BLaER1 (cell line): ENCODE results near the gene TBX15.

Experiments
- H3K27ac ChIP-seq: shearing (Covaris generic); formaldehyde crosslinking; 2 replicates; pipeline ENCODE4 v1.8.1; 2022
- H3K27me3 ChIP-seq: shearing (Covaris generic); formaldehyde crosslinking; 2 replicates; pipeline ENCODE4 v1.8.1; 2022
- H3K36me3 ChIP-seq: shearing (Covaris generic); formaldehyde crosslinking; 2 replicates; pipeline ENCODE4 v1.8.1; 2022
- H3K4me1 ChIP-seq: shearing (Covaris generic); formaldehyde crosslinking; 2 replicates; pipeline ENCODE4 v1.8.1; 2022
- H3K4me2 ChIP-seq: shearing (Covaris generic); formaldehyde crosslinking; 2 replicates; pipeline ENCODE4 v1.8.1; 2022
- H3K4me3 ChIP-seq: shearing (Covaris generic); formaldehyde crosslinking; 2 replicates; pipeline ENCODE4 v1.8.1; 2022
- H3K9ac ChIP-seq: shearing (Covaris generic); formaldehyde crosslinking; 2 replicates; pipeline ENCODE4 v1.8.1; 2022
- H3K9me3 ChIP-seq: shearing (Covaris generic); formaldehyde crosslinking; 2 replicates; pipeline ENCODE4 v1.8.1; 2022
- H4K20me1 ChIP-seq: shearing (Covaris generic); formaldehyde crosslinking; 2 replicates; pipeline ENCODE4 v1.8.1; 2022
- Cebpa-rat ChIP-seq: shearing (Covaris generic); IDR thresholded peaks from 2 replicates; pipeline ENCODE4 v1.8.1; 2022

Gene TBX15

DNA sequence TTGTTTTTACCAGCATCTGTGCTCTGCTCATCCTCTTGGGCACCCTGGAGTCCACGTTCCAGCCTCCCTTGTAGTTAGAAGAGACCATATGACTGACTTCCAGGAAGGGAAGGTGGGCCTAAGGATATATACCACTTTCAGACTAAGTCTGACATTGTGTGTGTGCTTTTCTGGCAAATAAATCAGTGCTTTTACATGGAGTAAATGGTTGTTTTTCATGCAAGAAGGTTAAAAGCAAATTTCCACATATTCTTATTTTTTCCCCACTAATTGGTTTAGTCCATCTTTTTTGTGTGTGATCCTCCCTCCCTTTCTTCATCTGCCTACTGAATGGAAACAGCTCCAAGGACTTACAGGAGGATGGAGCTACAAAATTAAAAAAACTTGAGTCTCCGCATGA is 119.8 kb downstream of the TBX15 start:
- H3K4me1 ChIP-seq: no peaks in the 10 kb centered on the region
- no peaks in the 10 kb centered on the region for H3K36me3 ChIP-seq
- H3K27me3 ChIP-seq: no peaks in the 10 kb centered on the region
- TF ChIP-seq Cebpa-rat: no peak
- H3K4me3 ChIP-seq: no peak overlapping the region
- no peaks in the 10 kb centered on the region for H4K20me1 ChIP-seq
- no peaks in the 10 kb centered on the region for H3K9me3 ChIP-seq
- no peak overlapping the region for H3K9ac ChIP-seq
- H3K4me2 ChIP-seq: no peak overlapping the region
- no peak overlapping the region for H3K27ac ChIP-seq

DNA sequence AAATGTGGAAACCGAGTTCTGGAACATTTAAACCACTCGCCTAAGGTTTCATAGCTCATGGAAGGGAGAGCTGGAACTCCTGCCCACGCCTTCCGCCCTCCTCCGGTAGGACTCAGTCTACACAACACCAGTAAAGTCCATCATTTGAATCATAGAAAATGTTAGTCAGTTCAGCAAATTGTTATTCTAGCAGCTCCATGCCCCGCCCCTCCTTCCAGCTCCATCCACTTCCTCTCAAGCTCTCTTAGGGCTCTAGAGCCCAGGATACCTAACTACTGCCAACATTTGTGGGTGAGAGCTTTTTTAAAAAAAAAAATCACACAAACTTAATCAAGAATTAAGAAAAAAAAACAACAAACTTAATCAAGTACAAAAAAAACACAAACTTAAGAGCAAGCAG is 121.8 kb downstream of the TBX15 start:
- no peak for TF ChIP-seq Cebpa-rat
- Histone ChIP-seq H3K4me3 (no peak overlapping the region), H4K20me1 (no peaks in the 10 kb centered on the region), H3K4me1 (no peaks in the 10 kb centered on the region), H3K27ac (no peak overlapping the region), H3K36me3 (no peaks in the 10 kb centered on the region), H3K27me3 (no peaks in the 10 kb centered on the region), H3K4me2 (no peak overlapping the region), H3K9ac (no peak overlapping the region), H3K9me3 (no peaks in the 10 kb centered on the region)

DNA sequence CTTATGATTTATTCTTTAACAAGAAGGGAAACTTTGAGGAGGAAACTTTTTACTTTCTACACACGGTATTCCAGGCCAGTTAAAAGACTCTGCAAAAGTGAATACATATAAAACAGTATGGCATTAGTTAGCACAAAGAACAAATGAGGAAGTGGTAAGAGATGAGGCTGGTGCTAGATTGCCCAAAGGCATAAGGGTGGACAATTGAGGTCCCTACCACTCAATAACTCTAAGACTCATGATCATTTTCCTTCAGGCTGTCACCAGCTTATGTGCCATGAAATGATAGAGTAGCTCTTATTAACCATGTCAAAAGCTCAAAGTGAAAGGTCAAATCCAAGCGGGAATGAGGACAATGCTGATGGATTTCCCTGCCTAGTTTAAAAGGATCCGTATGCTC is 124.5 kb downstream of the TBX15 start:
- Histone ChIP-seq H3K4me2 (no peak overlapping the region), H3K27me3 (no peaks in the 10 kb centered on the region), H4K20me1 (no peaks in the 10 kb centered on the region), H3K27ac (no peak overlapping the region), H3K9ac (no peak overlapping the region), H3K9me3 (no peaks in the 10 kb centered on the region), H3K4me1 (no peaks in the 10 kb centered on the region), H3K4me3 (no peak overlapping the region), H3K36me3 (no peaks in the 10 kb centered on the region)
- TF ChIP-seq Cebpa-rat: no peak

DNA sequence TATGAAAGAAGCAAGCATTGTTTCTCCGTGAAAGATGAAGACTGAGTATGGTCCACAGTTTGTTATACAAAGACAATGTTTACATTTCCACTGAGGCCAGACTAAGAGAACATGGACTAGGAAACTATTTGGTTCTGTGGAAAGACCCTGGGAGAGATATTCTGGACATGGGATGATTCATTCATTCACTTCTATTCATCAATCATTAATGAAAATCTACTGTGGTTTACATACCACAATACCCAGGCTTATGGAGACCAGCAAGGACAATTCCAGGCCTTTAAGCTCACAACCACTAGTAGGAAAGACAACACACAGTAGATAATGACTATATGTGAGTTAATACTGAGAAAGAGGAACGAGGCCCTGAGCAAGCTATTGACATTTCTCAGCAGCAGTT is 125.4 kb downstream of the TBX15 start:
- no peak overlapping the region for H3K27ac ChIP-seq
- H4K20me1 ChIP-seq: no peaks in the 10 kb centered on the region
- H3K27me3 ChIP-seq: no peaks in the 10 kb centered on the region
- H3K4me3 ChIP-seq: no peak overlapping the region
- no peak overlapping the region for H3K9ac ChIP-seq
- no peaks in the 10 kb centered on the region for H3K9me3 ChIP-seq
- TF ChIP-seq Cebpa-rat: no peak
- H3K4me2 ChIP-seq: no peak overlapping the region
- H3K36me3 ChIP-seq: no peaks in the 10 kb centered on the region
- no peaks in the 10 kb centered on the region for H3K4me1 ChIP-seq

DNA sequence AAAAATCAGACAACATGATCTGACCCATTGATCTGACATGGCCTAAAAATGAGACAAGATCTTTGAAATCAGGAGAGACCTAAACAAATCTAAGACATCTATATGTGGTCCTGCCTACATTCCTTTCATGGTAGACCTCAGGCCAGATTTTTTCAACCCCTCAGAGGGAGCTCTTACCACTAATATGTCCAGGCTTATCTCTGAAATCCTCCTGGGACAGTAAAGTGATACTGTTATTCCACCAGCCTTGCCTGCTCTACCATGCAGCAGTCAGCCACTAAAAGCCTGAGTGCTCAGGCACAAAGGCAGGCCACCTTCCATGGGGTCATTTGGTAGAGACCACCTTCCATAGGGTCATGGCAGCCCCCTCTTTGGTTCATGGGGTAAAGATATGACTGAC is 126.9 kb downstream of the TBX15 start:
- no peaks in the 10 kb centered on the region for H3K36me3 ChIP-seq
- no peak overlapping the region for H3K27ac ChIP-seq

DNA sequence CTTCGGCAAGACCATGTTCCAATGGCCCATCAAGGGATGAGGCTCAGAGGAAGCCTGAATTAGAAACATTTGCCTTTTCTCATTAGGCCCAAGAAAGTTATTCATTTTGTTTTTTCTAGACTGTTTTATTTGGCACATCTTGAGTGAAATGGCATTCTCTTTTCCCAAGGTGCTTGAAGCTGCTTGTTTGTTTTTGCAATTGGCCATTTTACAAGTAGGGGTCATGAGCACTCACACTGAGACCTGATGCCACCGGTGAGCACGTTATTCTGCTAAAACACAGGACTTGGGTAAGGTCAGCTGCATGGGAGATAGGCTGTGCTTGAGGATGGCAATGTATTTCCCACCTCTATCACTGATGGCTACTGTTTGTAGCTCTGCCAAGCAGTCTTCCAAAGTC is 128.1 kb downstream of the TBX15 start:
- Histone ChIP-seq H3K27me3 (no peaks in the 10 kb centered on the region), H3K9me3 (no peaks in the 10 kb centered on the region), H3K4me1 (no peaks in the 10 kb centered on the region), H3K27ac (no peak overlapping the region), H4K20me1 (no peaks in the 10 kb centered on the region), H3K36me3 (no peaks in the 10 kb centered on the region), H3K4me3 (no peak overlapping the region), H3K9ac (no peak overlapping the region), H3K4me2 (no peak overlapping the region)
- no peak for TF ChIP-seq Cebpa-rat

More for the DNA sequence above, 126.9 kb downstream of the TBX15 start:
- no peaks in the 10 kb centered on the region for H4K20me1 ChIP-seq
- H3K4me1 ChIP-seq: no peaks in the 10 kb centered on the region
- H3K9ac ChIP-seq: no peak overlapping the region
- H3K9me3 ChIP-seq: no peaks in the 10 kb centered on the region
- H3K4me3 ChIP-seq: no peak overlapping the region
- H3K27me3 ChIP-seq: no peaks in the 10 kb centered on the region
- no peak overlapping the region for H3K4me2 ChIP-seq
- no peak for TF ChIP-seq Cebpa-rat

DNA sequence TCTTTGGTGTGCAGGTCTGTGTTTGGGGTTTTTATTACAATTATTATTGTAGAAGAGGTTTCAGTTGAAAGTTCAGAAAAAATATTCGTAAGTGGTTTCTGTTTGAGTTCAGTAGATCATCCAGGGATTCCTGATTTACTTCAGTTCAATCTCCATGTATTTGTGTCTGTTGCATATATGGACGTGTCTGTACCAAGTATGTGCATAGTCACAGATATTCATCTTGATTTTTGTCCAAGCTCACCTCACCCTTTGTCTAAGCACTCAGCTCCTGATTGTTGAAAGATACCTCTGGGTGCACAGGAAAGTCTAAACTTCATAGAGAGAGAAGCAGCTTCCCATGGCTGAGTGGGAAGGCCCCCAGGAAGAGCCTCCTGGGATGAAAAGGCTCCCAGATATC is 141.7 kb downstream of the TBX15 start:
- no peaks in the 10 kb centered on the region for H4K20me1 ChIP-seq
- no peak overlapping the region for H3K9ac ChIP-seq
- no peak overlapping the region for H3K4me3 ChIP-seq
- H3K9me3 ChIP-seq: no peaks in the 10 kb centered on the region
- no peak for TF ChIP-seq Cebpa-rat
- H3K4me2 ChIP-seq: no peak overlapping the region
- H3K4me1 ChIP-seq: peaks cover 4% of the 10 kb centered on the region; the same call in 1 of the 2 replicates
- no peak overlapping the region for H3K27ac ChIP-seq
- no peaks in the 10 kb centered on the region for H3K27me3 ChIP-seq
- no peaks in the 10 kb centered on the region for H3K36me3 ChIP-seq

DNA sequence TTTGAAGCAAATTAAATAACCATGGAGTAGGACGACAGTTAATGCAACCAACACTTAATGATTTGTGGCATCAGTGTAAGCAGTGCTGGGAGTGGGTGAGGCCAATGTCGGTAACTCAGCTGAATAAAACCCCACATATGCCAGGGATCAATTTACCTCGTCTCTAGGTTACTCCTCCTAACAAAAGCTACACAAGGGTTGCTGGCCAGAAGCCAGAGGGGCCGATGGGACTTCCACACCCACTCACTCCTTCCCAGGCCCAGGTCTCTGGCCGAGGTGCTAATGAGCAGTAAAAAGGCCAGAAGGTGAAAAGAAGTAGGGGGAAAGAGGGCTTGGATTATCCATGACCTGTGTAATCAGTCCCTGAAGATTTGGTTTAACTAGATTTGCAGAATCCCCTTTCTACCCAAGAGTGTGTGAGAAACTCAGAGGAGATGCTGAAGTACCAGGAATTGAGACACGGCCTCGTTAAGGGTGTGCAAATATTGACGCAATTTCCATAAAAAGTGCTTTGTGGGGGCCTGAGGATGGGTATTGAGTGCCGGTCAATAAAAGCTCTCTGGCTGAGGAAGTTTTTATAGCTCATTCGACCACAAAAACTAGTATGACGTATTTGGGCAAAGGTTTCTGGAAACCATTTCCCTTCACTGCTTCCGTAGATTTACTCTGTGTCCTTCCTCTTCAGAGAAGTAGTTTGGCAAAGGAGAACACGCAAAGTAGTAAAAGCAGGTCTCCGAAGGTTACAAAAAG is 145.5 kb downstream of the TBX15 start:
- Histone ChIP-seq H3K27ac (no peak overlapping the region), H3K27me3 (no peaks in the 10 kb centered on the region), H3K4me3 (no peak overlapping the region), H3K4me2 (no peak overlapping the region), H3K9ac (no peak overlapping the region), H3K9me3 (no peaks in the 10 kb centered on the region), H3K4me1 (peaks cover 6% of the 10 kb centered on the region; the same call in 1 of the 2 replicates), H3K36me3 (no peaks in the 10 kb centered on the region), H4K20me1 (no peaks in the 10 kb centered on the region)
- TF ChIP-seq Cebpa-rat: no peak

DNA sequence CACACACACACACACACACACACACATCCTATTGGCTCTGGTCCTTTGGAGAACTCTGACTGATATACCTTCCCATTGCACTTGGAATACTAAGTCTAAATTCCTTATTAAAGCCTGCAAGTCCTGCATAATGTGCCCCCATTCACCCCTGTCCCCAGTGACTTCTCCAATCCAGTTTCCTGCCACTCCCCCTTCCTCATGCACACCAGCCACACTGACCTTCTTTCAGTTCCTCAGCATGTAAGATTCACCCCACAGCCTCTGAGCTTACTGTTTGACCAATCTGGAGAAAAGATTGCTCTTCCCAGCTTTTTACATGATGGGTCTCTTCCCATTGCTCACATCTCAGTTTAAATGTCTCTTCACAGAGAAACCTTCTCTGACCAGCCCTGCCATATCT is 146.6 kb downstream of the TBX15 start:
- Histone ChIP-seq H3K27me3 (no peaks in the 10 kb centered on the region), H3K9ac (no peak overlapping the region), H3K27ac (no peak overlapping the region), H3K4me2 (no peak overlapping the region), H4K20me1 (no peaks in the 10 kb centered on the region), H3K36me3 (no peaks in the 10 kb centered on the region), H3K9me3 (no peaks in the 10 kb centered on the region), H3K4me3 (no peak overlapping the region), H3K4me1 (peaks cover 6% of the 10 kb centered on the region; the same call in 1 of the 2 replicates)
- TF ChIP-seq Cebpa-rat: no peak
